GM18498 (cell line): ENCODE results near the gene LBHD2.
"Not testable (repeated sequence)": the region's sequence is repeated elsewhere in the genome, so short reads cannot be mapped to it uniquely, and the experiment has no call there.

ENCODE experiments used
- ATAC-seq: cut with Tn5 transposase; IDR thresholded peaks from one replicate; pipeline ENCODE4 v1.9.1; 2021; ENCODE audit warnings: mild to moderate bottlenecking, moderate library complexity; ENCODE audit not compliant: unreplicated experiment

LBHD2 gene

GRCh38 chr14:103084021-103084919 lies at the start of gene LBHD2:
Gene LBHD2, plus strand, starts transcription at chr14:103084210. Its CDS starts 1,803 bp downstream, at chr14:103086013.
- no peak for ATAC-seq

- ATAC-seq, result no peak
These were observed 42.5 kb upstream of the LBHD2 start for GRCh38 chr14:103041464-103041863.

GRCh38 chr14:103043257-103044015 lies 40.6 kb upstream of the LBHD2 start:
- ATAC-seq, result no peak

- no peak for ATAC-seq
These were observed 38.6 kb upstream of the LBHD2 start for GRCh38 chr14:103045371-103045869.

- ATAC-seq, result not testable (repeated sequence)
These were observed 36.6 kb upstream of the LBHD2 start for GRCh38 chr14:103047453-103047852.

GRCh38 chr14:103050935-103051334 lies 33.1 kb upstream of the LBHD2 start:
- ATAC-seq, result no peak

- no peak for ATAC-seq
These were observed 31.6 kb upstream of the LBHD2 start for GRCh38 chr14:103052407-103052806.

GRCh38 chr14:103055695-103056094 lies 28.3 kb upstream of the LBHD2 start:
- ATAC-seq, result no peak

GRCh38 chr14:103056322-103057027 lies 27.5 kb upstream of the LBHD2 start:
- ATAC-seq, result no peak

- peak; percentile 25 for ATAC-seq
These were observed 27.0 kb upstream of the LBHD2 start for GRCh38 chr14:103057028-103057371.

- ATAC-seq, result peak; percentile 84
These were observed 26.4 kb upstream of the LBHD2 start, which contains the start of gene CDC42BPB for GRCh38 chr14:103057372-103058163. Gene CDC42BPB, minus strand, starts transcription at chr14:103057549. Its CDS starts 376 bp downstream, at chr14:103057173.

GRCh38 chr14:103058164-103059055 lies 25.6 kb upstream of the LBHD2 start:
- ATAC-seq, result peak; percentile 4

GRCh38 chr14:103059556-103059955 lies 24.5 kb upstream of the LBHD2 start:
- ATAC-seq, result no peak

GRCh38 chr14:103061482-103061976 lies 22.5 kb upstream of the LBHD2 start:
- ATAC-seq, result no peak

GRCh38 chr14:103064436-103064835 lies 19.6 kb upstream of the LBHD2 start:
- no peak for ATAC-seq

GRCh38 chr14:103064978-103065377 lies 19.0 kb upstream of the LBHD2 start:
- ATAC-seq, result no peak

- no peak for ATAC-seq
These were observed 18.1 kb upstream of the LBHD2 start for GRCh38 chr14:103065861-103066260.

- no peak for ATAC-seq
These were observed 17.6 kb upstream of the LBHD2 start for GRCh38 chr14:103066399-103066798.
